NT2/D1 (cell line): ENCODE results near the gene TM9SF4.

Experiments used
- SUZ12 ChIP-seq: IDR thresholded peaks from 2 replicates; pipeline ENCODE4 v1.6.1; 2011; ENCODE audit not compliant: insufficient read length, insufficient read depth; ENCODE audit errors: extremely low read depth
- ZNF274 ChIP-seq: IDR thresholded peaks from 2 replicates; pipeline ENCODE4 v1.6.1; 2011; ENCODE audit warnings: mild to moderate bottlenecking, low read depth, low read length

GRCh38 chr20:32063695-32064094 lies 45.8 kb upstream of the TM9SF4 start:
- TF ChIP-seq ZNF274 (no peak), SUZ12 (no peak)
